ENCODE data around the gene RAB36.
A peak's percentile ranks its signal among the peaks of the same experiment; 100 is the strongest.

Gene RAB36

GRCh38 chr22:23108249-23109078 is 36.8 kb upstream of the RAB36 start:
- DNase-seq (no peak), ATAC-seq (no peak)

GRCh38 chr22:23109079-23109347 is 36.3 kb upstream of the RAB36 start:
- DNase-seq = no peak
- ATAC-seq = no peak

GRCh38 chr22:23109441-23109978 is 35.8 kb upstream of the RAB36 start:
- DNase-seq (no peak), ATAC-seq (no peak)

- no peak for ATAC-seq
These were observed 34.9 kb upstream of the RAB36 start for GRCh38 chr22:23110190-23110921.

GRCh38 chr22:23110922-23111527 is 34.3 kb upstream of the RAB36 start:
- no peak for DNase-seq
- no peak for ATAC-seq

More at GRCh38 chr22:23110190-23110921, 34.9 kb upstream of the RAB36 start:
- DNase-seq = no peak

- no peak for ATAC-seq
- DNase-seq = no peak
These were observed 32.7 kb upstream of the RAB36 start for GRCh38 chr22:23112472-23113012.

GRCh38 chr22:23113067-23113846 is 32.0 kb upstream of the RAB36 start:
- ATAC-seq = no peak
- no peak for DNase-seq

GRCh38 chr22:23113847-23114720 is 31.2 kb upstream of the RAB36 start:
- ATAC-seq = no peak
- DNase-seq = no peak

GRCh38 chr22:23114721-23115020 is 30.6 kb upstream of the RAB36 start:
- no peak for DNase-seq
- ATAC-seq = no peak

GRCh38 chr22:23115369-23115768 is 29.9 kb upstream of the RAB36 start:
- DNase-seq = no peak
- no peak for ATAC-seq

GRCh38 chr22:23115825-23116494 is 29.3 kb upstream of the RAB36 start:
- ATAC-seq (no peak), DNase-seq (no peak)

- no peak for DNase-seq
- ATAC-seq = no peak
These were observed 28.6 kb upstream of the RAB36 start for GRCh38 chr22:23116506-23117263.

- no peak for ATAC-seq
- DNase-seq = no peak
These were observed 28.0 kb upstream of the RAB36 start for GRCh38 chr22:23117275-23117674.

- ATAC-seq (no peak), DNase-seq (no peak)
These were observed 27.2 kb upstream of the RAB36 start for GRCh38 chr22:23117891-23118646.

GRCh38 chr22:23118647-23119493 is 26.4 kb upstream of the RAB36 start:
- ATAC-seq = no peak
- no peak for DNase-seq

- DNase-seq (peak; percentile 61), ATAC-seq (peak; percentile 70)
These were observed 25.5 kb upstream of the RAB36 start for GRCh38 chr22:23119494-23120414.

GRCh38 chr22:23120415-23120899 is 24.8 kb upstream of the RAB36 start:
- DNase-seq = no peak
- no peak for ATAC-seq

Data from stimulated activated naive CD8-positive, alpha-beta T cell treated with anti-CD3 and anti-CD28 coated beads, Interleukin-15, Interleukin-2, amounts not matched to agents 100 U/mL and 50 U/mL, for 24 hours (primary cell).